Peyer's patch (tissue), 4 donors: ENCODE data around the gene C4orf50. TPM values are rescaled to one million over a fixed set of nuclear protein-coding genes. Genes with fewer than 3 reads are reported as not detected.

Source experiments
- DNase-seq, 3 donors: peaks; one replicate each; pipeline ENCODE4 v3.0.0-alpha.2; 2017 to 2019
- H3K27ac ChIP-seq, 4 donors: fragments of 200-600 bp; sonication (generic); one replicate each; pipeline ENCODE4 v1.5.1; 2016 to 2019
- H3K27me3 ChIP-seq, 2 donors: fragments of 200-600 bp; sonication (generic); one replicate each; pipeline ENCODE4 v1.5.1; 2019
- H3K36me3 ChIP-seq, 3 donors: fragments of 200-600 bp; sonication (generic); one replicate each; pipeline ENCODE4 v1.5.1; 2016 to 2019
- H3K4me1 ChIP-seq, 4 donors: fragments of 200-600 bp; sonication (generic); one replicate each; pipeline ENCODE4 v1.5.1; 2016 to 2019
- H3K4me3 ChIP-seq, 4 donors: fragments of 200-600 bp; sonication (generic); 1 replicate in 3 of 4; 2 replicates in 1 of 4; pipeline ENCODE4 v1.5.1; 2016 to 2019; ENCODE audit warnings: mild to moderate bottlenecking in 1 of 4
- H3K9me3 ChIP-seq, 4 donors: fragments of 200-600 bp; sonication (generic); one replicate each; pipeline ENCODE4 v1.5.1; 2016 to 2019; ENCODE audit warnings: mild to moderate bottlenecking in 1 of 4
- POLR2A ChIP-seq, 2 donors: fragments of 450-650 bp; IDR thresholded peaks; one replicate each; pipeline ENCODE4 v1.5.1; 2017; ENCODE audit warnings: antibody characterized with exemption in 2 of 2, mild to moderate bottlenecking in 2 of 2, moderate library complexity in 2 of 2
- total RNA-seq, 4 donors: library from RNA; depleted of rRNA; stranded (reverse); fragments of >200 nt; gene quantifications; one replicate each; pipeline ENCODE4 v1.1.0, GENCODE V29; 2016
- TF ChIP-seq, protein P1 (sequence below), 6 experiments: fragments of 450-650 bp in 4 of 6; fragments of 200-600 bp in 2 of 6; sonication (generic) in 1 of 6; IDR thresholded peaks; one replicate each; pipeline ENCODE4 v1.5.1; 2017 to 2019; ENCODE audit warnings: antibody characterized with exemption in 6 of 6, mild to moderate bottlenecking in 3 of 6, moderate library complexity in 1 of 6

C4orf50 gene
- total RNA-seq, 4 donors from 2014 or later, result 0.19 to 0.83 (median 0.40) TPM; not detected in 1

DNA sequence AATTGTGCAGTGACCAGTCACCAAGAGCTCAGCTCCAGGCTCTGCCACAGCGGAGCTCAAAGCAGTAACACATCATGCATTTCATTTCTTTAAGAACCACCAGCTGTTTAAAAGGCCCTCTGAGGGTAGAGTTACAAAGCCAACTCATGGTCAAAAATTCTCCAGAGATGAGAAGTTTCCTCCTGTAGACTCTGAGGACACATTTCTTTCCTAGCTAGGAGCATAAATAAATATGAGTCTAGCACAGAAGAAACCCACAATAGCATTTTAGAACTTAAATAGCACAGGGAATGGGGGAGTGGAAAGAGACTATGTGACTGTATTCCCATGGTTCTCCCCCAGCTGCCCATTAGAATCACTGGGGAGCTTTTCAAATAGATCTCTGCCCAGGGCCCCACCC, 118.8 kb downstream of the C4orf50 start:
- H3K9me3 ChIP-seq, result no peaks in the 10 kb centered on the region
- no peaks in the 10 kb centered on the region for H3K27me3 ChIP-seq
- no peaks in the 10 kb centered on the region for H3K36me3 ChIP-seq
- no peaks in the 10 kb centered on the region for H3K4me1 ChIP-seq
- TF ChIP-seq POLR2A (IDR thresholded peaks at IDR 0.05), result no peak
- TF ChIP-seq, protein P1, sequence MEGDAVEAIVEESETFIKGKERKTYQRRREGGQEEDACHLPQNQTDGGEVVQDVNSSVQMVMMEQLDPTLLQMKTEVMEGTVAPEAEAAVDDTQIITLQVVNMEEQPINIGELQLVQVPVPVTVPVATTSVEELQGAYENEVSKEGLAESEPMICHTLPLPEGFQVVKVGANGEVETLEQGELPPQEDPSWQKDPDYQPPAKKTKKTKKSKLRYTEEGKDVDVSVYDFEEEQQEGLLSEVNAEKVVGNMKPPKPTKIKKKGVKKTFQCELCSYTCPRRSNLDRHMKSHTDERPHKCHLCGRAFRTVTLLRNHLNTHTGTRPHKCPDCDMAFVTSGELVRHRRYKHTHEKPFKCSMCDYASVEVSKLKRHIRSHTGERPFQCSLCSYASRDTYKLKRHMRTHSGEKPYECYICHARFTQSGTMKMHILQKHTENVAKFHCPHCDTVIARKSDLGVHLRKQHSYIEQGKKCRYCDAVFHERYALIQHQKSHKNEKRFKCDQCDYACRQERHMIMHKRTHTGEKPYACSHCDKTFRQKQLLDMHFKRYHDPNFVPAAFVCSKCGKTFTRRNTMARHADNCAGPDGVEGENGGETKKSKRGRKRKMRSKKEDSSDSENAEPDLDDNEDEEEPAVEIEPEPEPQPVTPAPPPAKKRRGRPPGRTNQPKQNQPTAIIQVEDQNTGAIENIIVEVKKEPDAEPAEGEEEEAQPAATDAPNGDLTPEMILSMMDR (IDR thresholded peaks at IDR 0.05), result no peak
- DNase-seq, result no peak
- no peak overlapping the region for H3K4me3 ChIP-seq
- H3K27ac ChIP-seq, result no peak overlapping the region

DNA sequence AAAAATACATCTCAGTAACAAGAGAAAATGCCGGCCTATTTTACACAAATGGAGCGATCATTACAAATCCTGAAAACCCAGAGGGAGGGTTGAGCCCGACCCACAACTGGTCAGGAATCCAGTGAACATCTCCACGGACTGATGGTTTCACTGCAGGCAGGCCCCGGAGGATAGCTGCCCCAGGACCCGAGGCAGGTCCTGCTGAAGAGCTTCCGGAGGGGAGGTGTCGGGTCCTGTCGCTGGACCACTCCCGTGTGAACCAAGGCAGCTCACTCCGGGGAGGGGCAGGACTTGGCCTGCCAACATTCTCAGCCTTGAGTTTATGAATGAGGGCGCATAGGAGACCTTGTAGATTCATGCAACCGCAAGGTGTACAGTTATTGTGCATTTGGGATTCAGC, 120.6 kb downstream of the C4orf50 start:
- TF ChIP-seq, protein P1 (IDR thresholded peaks at IDR 0.05), result no peak
- TF ChIP-seq POLR2A (IDR thresholded peaks at IDR 0.05), result no peak
- peaks cover 0 to 6% of the 10 kb centered on the region in 2 donors for H3K27me3 ChIP-seq
- no peak overlapping the region for H3K4me3 ChIP-seq
- H3K27ac ChIP-seq, result no peak overlapping the region
- no peak for DNase-seq
- H3K36me3 ChIP-seq, result no peaks in the 10 kb centered on the region
- no peaks in the 10 kb centered on the region for H3K4me1 ChIP-seq
- no peaks in the 10 kb centered on the region for H3K9me3 ChIP-seq

- TF ChIP-seq, protein P1 (IDR thresholded peaks at IDR 0.05), result no peak
- no peak for TF ChIP-seq POLR2A (IDR thresholded peaks at IDR 0.05)
- Histone ChIP-seq H3K27ac (no peak overlapping the region), H3K4me3 (no peak overlapping the region), H3K36me3 (no peaks in the 10 kb centered on the region), H3K27me3 (peaks cover 0 to 19% of the 10 kb centered on the region in 2 donors), H3K4me1 (peaks cover 0 to 5% (median 0%) of the 10 kb centered on the region in 4 donors), H3K9me3 (no peaks in the 10 kb centered on the region)
- no peak for DNase-seq
Measured at GRCh38 chr4:5895287-5895686, 122.9 kb downstream of the C4orf50 start.

- Histone ChIP-seq H3K27ac (no peak overlapping the region), H3K4me1 (peaks cover 0 to 9% (median 0%) of the 10 kb centered on the region in 4 donors), H3K9me3 (no peaks in the 10 kb centered on the region), H3K27me3 (peaks cover 0 to 27% of the 10 kb centered on the region in 2 donors), H3K36me3 (no peaks in the 10 kb centered on the region), H3K4me3 (no peak overlapping the region)
- TF ChIP-seq, protein P1 (IDR thresholded peaks at IDR 0.05), result no peak
- no peak for TF ChIP-seq POLR2A (IDR thresholded peaks at IDR 0.05)
- DNase-seq, result no peak
Measured at GRCh38 chr4:5894266-5894665, 124.0 kb downstream of the C4orf50 start.

- no peak overlapping the region for H3K27ac ChIP-seq
- DNase-seq, result no peak
- peaks cover 0 to 27% of the 10 kb centered on the region in 2 donors for H3K27me3 ChIP-seq
- no peaks in the 10 kb centered on the region for H3K36me3 ChIP-seq
- H3K4me3 ChIP-seq, result no peak overlapping the region
- no peaks in the 10 kb centered on the region for H3K9me3 ChIP-seq
- TF ChIP-seq, protein P1 (IDR thresholded peaks at IDR 0.05), result no peak
- no peak for TF ChIP-seq POLR2A (IDR thresholded peaks at IDR 0.05)
- H3K4me1 ChIP-seq, result peaks cover 0 to 9% (median 0%) of the 10 kb centered on the region in 4 donors
Measured at GRCh38 chr4:5893591-5893990, 124.6 kb downstream of the C4orf50 start.
